Lower leg skin (tissue), 3 donors: ENCODE measurements around the gene XIRP1.

Experiments used
- CTCF ChIP-seq, 3 donors: fragments of 450-650 bp; IDR thresholded peaks; one replicate each; pipeline ENCODE4 v1.5.1; 2016; ENCODE audit warnings: antibody characterized with exemption in 3 of 3, mild to moderate bottlenecking in 3 of 3, moderate library complexity in 2 of 3
- POLR2A ChIP-seq, 2 donors: fragments of 450-650 bp; IDR thresholded peaks; one replicate each; pipeline ENCODE4 v1.6.1; 2016 to 2017; ENCODE audit warnings: antibody characterized with exemption in 2 of 2, mild to moderate bottlenecking in 1 of 2, moderate library complexity in 1 of 2

- no peak for TF ChIP-seq CTCF (IDR thresholded peaks at IDR 0.05)
- TF ChIP-seq POLR2A (IDR thresholded peaks at IDR 0.05): no peak
Measured at GRCh38 chr3:39230453-39230852, 38.1 kb upstream of the XIRP1 start.
